GM21723 (cell line): ENCODE data around the gene VGLL2.
"Not testable (repeated sequence)": the region's sequence is repeated elsewhere in the genome, so short reads cannot be mapped to it uniquely, and the experiment has no call there.

Source experiments
- ATAC-seq: cut with Tn5 transposase; IDR thresholded peaks from one replicate; pipeline ENCODE4 v1.9.1; 2021; ENCODE audit warnings: mild to moderate bottlenecking, moderate library complexity; ENCODE audit not compliant: unreplicated experiment

Gene VGLL2

GRCh38 chr6:117265410-117266256 lies at the start of gene VGLL2:
VGLL2 (plus strand) TSS chr6:117265558; CDS start chr6:117265764, 206 bp downstream.
- peak; percentile 29 for ATAC-seq

GRCh38 chr6:117222861-117223260 lies 42.5 kb upstream of the VGLL2 start:
- ATAC-seq = no peak

- no peak for ATAC-seq
Measured at GRCh38 chr6:117226778-117227177, 38.6 kb upstream of the VGLL2 start.

GRCh38 chr6:117227245-117227962 lies 38.0 kb upstream of the VGLL2 start:
- ATAC-seq = no peak

- ATAC-seq = no peak
Measured at GRCh38 chr6:117228202-117228601, 37.2 kb upstream of the VGLL2 start.

GRCh38 chr6:117229870-117230269 lies 35.5 kb upstream of the VGLL2 start:
- no peak for ATAC-seq

- no peak for ATAC-seq
Measured at GRCh38 chr6:117231466-117231865, 33.9 kb upstream of the VGLL2 start.

GRCh38 chr6:117232196-117232595 lies 33.2 kb upstream of the VGLL2 start:
- ATAC-seq = no peak

GRCh38 chr6:117233145-117233544 lies 32.2 kb upstream of the VGLL2 start:
- no peak for ATAC-seq

GRCh38 chr6:117237561-117237960 lies 27.8 kb upstream of the VGLL2 start:
- no peak for ATAC-seq

- ATAC-seq = not testable (repeated sequence)
Measured at GRCh38 chr6:117244571-117244970, 20.8 kb upstream of the VGLL2 start.

- ATAC-seq = not testable (repeated sequence)
Measured at GRCh38 chr6:117244979-117245378, 20.4 kb upstream of the VGLL2 start.

GRCh38 chr6:117253785-117254184 lies 11.6 kb upstream of the VGLL2 start:
- no peak for ATAC-seq

GRCh38 chr6:117262799-117263198 lies 2.6 kb upstream of the VGLL2 start:
- ATAC-seq = no peak

GRCh38 chr6:117263353-117263927 lies 1.9 kb upstream of the VGLL2 start:
- no peak for ATAC-seq

- ATAC-seq = peak; percentile 11
Measured at GRCh38 chr6:117264369-117264691, 1.0 kb upstream of the VGLL2 start.

GRCh38 chr6:117264692-117265409 lies 507 bp upstream of the VGLL2 start:
- ATAC-seq = peak; percentile 62

GRCh38 chr6:117266257-117267053 lies 1.1 kb downstream of the VGLL2 start:
- no peak for ATAC-seq

GRCh38 chr6:117267054-117267347 lies 1.6 kb downstream of the VGLL2 start:
- ATAC-seq = no peak

GRCh38 chr6:117267766-117268534 lies 2.6 kb downstream of the VGLL2 start:
- ATAC-seq = no peak
